NCI-H774 (cell line): Measurements from ENCODE around the gene KRI1.
A peak's percentile ranks its signal among the peaks of the same experiment; 100 is the strongest.
"Not testable (repeated sequence)": the region's sequence is repeated elsewhere in the genome, so short reads cannot be mapped to it uniquely, and the experiment has no call there.

ENCODE experiments used
- DNase-seq: peaks from one replicate; lab custom pipeline; 2025; lab: John Stamatoyannopoulos, UW

The KRI1 gene

DNA sequence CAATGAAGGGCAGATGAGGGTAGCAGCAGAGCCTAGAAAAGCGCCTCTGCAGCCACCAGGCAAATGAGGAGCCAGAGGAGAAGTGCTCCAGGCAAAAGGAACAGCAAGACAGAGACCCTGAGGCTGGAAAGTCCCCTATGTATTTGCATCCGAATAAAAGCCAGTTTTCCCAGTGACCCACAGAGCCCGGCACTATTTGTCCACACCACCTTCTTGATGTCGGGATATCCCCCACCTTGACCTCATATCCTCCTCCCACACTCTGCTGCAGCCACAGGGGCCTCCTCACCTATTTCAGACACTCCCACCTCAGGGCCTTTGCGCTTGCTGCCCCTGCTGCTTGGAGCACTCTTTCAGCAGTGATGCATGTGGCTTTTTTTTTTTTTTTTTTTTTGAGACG, 15.5 kb downstream of the KRI1 start:
- DNase-seq = no peak

- no peak for DNase-seq
These were observed 16.1 kb downstream of the KRI1 start for GRCh38 chr19:10549733-10550132.

GRCh38 chr19:10548746-10549276, 17.0 kb downstream of the KRI1 start:
- no peak for DNase-seq

GRCh38 chr19:10546817-10547216, 19.0 kb downstream of the KRI1 start:
- no peak for DNase-seq

DNA sequence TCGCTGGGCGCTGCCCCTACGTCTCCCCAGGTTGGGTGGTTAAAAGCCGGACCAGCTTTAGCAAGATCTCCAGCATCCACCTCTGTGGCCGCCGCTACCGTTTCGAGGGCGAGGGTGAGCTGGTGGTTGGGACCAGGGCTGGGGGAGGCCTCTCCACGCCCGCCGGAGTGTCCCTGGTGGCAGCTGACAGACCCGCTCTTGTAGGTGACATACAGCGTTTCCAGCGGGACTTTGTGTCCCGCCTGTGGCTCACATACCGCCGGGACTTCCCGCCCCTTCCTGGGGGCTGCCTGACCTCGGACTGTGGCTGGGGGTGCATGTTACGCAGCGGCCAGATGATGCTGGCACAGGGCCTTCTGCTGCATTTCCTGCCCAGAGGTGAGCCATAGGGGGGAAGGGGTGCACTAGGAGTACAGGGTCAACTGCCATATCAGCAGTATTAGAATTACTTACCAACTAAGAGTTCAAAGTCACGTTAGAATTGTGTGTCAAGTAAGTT, 21.0 kb downstream of the KRI1 start:
- DNase-seq = no peak

GRCh38 chr19:10544242-10544752, 21.5 kb downstream of the KRI1 start:
- no peak for DNase-seq

DNA sequence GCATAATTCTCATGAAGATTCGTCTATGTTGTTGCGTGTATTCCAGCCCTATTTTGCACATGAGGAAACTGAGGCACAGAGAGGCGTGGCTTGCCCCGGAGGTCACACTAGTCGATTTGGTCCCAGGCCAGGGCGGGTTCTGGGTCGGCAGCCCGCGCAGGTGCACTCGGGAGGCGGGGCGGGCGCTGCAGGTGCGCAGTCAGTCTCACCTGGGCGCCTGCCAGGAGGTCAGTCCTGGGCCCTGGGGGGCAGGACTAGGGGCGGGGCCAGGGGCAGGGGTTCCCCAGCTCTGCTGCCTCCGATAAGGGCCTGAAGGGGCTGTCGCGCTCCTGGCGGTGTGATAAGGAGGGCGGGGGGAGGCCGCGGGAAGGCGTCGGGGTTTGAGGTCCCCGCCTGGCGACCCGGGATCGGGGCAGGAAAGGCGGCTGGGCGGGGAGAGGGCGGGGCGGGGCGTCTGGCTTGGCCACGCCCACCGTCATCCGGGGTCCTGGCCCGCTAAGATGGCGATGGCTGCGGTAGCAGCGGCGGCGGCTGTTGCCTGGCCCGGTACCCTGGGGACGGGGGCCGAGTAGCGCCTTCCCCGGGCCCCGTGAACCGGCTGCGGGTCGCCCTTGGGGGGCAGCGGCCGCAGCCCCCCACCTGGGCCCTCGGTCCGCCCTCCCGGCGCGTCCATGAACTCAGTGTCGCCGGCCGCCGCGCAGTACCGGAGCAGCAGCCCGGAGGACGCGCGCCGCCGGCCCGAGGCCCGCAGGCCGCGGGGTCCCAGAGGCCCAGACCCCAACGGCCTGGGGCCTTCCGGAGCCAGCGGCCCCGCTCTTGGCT, 22.2 kb downstream of the KRI1 start, which contains the start of gene ATG4D:
ATG4D (plus strand) TSS at position 485 of the 822 bp plus-strand sequence; CDS start at position 672, 187 bp downstream.
- DNase-seq = peak; percentile 85

DNA sequence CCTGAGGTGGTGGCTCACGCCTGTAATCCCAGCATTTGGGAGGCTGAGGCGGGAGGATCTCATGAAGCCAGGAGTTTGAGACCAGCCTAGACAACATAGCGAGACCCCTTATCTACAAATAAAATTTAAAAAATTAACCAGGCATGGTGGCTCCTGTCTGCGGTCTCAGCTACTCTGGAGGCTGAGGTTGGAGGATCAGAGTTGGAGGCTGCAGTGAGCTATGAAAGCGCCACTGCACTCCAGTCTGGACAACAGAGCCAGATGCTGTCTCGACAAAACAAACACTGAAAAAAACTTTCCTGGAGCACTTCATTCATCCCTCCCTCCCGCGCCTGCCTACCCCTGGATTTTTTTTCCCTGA, 22.8 kb downstream of the KRI1 start:
- peak; percentile 61 for DNase-seq

- not testable (repeated sequence) for DNase-seq
These were observed 26.8 kb downstream of the KRI1 start for GRCh38 chr19:10539016-10539415.

DNA sequence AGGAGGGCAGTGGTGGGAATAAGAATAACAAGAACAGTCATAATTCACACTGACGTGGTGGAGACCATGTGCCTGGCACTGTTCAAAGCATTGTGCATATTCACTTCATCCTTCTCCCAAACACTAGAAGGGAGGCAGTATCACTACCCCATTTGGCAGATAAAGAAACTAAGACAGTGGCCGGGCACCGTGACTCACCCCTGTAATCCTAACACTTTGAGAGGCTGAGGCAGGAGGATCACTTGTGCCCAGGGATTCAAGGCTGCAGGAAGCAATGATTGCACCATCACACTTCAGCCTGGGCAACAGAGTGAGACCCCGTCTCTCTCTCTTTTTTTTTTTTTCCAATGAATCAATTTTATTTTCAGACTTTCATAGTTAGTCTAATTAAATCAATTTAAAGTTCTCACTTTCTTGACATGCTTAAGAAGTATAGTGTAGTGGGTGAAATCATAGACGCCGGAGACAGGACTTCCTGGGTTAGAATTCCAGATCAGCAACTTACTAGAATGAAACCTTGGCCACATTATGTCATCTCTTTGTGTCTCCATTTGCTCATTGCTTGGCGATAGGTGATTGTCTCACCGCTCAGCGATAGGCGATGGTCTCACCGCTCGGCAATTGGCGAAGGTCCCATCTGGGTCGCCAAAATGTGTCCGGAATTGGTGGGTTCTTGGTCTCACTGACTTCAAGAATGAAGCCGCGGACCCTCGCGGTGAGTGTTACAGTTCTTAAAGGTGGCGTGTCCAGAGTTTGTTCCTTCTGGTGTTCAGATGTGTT, 27.4 kb downstream of the KRI1 start:
- DNase-seq = no peak

DNA sequence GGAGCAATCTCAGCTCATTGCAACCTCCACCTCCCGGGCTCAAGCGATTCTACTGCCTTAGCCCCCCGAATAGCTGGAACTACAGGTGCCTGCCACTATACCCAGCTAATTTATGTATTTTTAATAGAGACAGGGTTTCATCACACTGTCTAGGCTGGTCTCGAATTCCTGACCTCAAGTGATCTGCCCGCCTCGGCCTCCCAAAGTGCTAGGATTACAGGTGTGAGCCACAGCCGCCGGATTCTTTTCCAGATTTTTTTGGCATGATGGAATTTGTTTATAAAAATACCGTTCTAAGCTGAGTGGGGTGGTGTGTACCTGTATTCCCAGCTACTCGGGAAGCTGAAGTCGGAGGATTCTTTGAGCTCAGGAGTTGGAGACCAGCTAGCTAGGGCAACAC, 28.1 kb downstream of the KRI1 start:
- DNase-seq = no peak

GRCh38 chr19:10535613-10536012, 30.2 kb downstream of the KRI1 start:
- no peak for DNase-seq

DNA sequence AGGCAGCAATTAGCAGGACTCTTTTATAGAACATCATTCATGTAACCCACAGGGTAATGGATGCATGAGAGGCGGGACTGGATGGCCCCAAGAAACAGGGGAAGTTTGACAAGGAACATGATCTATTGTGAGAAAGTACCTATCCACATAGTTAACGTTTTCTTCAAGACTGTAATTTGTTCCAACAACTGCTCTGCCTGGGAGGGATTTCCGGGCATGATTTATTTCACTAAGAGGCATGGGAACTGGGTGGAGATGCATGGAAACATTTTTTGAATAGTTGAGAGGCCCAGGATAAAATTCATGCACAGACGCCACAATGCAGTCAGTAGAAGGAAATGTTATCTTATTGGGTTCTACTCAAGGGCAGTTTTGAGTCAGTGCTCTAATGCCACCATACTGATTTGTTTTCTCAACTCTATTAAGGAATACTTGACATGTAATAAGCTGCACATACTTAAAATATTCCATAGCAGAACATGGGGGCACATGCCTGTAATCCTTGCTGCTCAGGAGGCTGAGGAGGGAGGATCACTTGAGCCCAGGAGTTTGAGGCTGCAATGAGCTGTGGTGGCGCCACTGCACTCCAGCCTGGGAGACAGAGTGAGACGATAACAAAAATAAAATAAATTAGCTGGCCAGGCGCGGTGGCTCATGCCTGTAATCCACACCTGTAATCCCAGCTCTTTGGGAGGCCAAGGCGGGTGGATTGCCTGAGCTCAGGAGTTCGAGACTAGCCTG, 32.0 kb downstream of the KRI1 start:
- DNase-seq = no peak

DNA sequence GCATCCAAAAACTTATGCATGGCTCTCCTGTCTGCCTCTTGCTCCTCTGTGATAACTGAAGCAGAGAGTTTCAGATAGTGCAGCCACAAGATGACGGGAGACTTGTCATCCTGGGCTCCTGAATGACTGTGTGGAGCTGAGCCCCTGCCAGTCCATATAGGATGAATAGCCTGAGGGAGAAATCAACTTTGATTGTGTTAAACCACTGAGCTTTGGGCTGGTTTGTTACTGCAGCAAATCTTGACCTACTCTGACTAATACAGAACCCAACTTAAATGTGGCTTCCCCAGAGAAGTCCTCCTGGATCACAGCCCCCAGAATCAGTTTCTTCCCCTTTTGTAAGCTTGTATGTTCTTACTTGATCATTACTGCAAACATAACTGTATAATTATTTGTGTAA, 33.4 kb downstream of the KRI1 start:
- no peak for DNase-seq

DNA sequence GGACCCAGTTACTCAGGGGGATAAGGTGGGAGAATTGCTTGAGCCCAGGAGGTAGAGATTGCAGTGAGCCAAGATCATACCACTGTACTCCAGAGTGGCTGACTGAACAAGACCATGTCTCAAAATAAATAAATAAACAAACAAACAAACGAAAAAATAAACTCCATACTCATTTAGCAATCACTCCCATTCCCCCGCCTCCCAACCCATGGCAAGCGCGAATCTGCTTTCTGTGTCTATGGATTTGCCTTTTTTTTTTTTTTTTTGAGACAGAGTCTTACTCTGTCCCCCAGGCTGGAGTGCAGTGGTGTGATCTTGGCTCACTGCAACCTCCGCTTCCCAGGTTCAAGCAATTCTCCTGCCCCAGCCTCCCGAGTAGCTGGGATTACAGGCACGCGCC, 38.9 kb downstream of the KRI1 start:
- not testable (repeated sequence) for DNase-seq

DNA sequence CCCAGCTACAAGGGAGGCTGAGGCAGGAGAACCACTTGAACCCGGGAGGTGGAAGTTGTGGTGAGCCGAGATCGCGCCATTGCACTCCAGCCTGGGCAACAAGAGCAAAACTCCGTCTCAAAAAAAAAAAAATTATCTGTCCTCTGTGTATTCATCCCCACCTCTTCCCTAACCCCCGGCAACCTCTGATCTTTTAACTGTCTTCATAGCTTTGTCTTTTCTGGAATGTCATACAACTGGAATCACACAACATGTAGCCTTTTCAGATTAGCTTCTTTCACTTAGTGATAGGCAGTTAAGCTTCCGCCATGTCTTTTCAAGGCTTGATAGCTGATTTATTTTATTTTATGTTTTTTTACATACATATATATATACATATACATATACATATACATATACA, 40.2 kb downstream of the KRI1 start:
- DNase-seq = no peak

DNA sequence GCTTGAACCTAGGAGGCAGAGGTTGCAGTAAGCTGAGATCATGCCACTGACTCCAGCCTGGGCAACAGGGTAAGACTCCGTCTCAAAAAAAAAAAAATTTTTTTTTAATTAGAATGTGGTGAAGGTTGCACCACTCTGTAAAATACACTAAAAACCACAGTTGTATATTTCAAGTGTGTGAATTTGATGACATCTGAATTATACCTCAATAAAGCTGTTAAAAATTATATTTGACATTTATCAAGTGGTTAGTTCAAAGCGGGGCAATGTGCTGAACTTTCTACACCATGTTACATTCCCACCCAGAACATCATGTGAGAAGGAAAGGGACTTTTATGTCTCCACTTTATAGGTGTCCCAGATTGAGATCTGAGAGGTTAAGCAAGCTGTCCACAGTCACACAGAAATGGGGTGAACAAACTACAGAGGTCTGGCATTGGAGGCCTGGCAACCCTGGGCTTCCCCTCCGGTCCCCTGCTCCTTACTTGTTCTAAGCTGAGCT, 42.6 kb downstream of the KRI1 start:
- no peak for DNase-seq

GRCh38 chr19:10521461-10522171, 44.2 kb downstream of the KRI1 start:
- DNase-seq = no peak

DNA sequence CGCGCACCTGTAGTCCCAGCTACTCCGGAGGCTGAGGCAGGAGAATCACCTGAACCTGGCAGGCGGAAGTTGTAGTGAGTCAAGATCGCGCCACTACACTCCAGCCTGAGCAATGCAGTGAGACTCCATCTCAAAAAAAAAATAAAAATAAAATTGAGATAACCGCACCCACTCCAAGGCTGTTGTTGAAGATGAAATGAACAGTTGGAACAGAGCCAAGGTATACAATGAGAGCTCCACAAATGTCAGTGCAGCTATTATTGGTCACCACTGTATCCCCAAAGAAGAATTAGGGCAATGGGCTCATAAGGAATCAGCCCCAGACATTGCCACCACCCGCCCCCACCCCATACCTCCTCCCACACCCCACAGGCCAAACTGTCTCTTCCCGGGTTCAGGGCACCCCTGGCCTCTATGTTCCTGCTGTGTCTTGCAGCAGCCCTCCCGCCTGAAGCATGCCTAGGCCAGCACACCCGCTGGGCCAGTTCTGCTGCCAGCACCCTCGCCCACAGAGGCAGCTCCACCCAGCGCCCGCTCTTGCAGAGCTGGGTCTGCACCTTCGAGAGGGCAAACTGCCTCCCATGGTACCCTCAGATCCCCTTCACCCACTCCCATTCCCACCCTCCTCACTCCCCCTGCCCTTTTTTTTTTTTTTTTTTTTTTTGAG, 45.0 kb downstream of the KRI1 start:
- no peak for DNase-seq

DNA sequence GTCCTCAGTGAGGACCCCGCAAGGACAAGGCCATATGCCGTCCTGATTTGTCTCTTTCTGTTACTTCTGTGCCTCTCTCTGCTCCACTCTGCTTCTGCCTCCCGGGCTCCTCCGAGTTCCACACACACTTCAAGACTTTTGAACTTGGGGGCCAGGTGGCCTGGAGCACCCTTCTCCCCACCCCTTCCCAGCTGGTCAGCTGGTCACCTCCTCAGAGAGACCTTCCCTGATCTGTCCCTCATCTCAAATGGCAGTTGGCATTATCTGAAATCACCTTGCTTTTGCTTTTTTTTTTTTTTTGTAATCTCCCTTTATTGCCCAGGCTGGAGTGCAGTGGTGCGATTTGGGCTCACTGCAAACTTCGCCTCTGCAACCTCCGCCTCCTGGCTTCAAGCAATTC, 46.4 kb downstream of the KRI1 start:
- DNase-seq = no peak
